ENCODE results near the gene PIK3CD. TPM values are rescaled to one million over a fixed set of nuclear protein-coding genes. Genes with fewer than 3 reads are reported as not detected.

The PIK3CD gene
- total and polyA plus RNA-seq, 4 donors: 1.8 to 11.3 (median 3.4) TPM

- Histone ChIP-seq H3K4me1 (ENCODE audit: control insufficient read depth in 4 of 4, insufficient read depth in 4 of 4, low read length in 3 of 4) (peaks cover 1 to 11% (median 9%) of the 10 kb centered on the region in 4 donors), H3K36me3 (ENCODE audit: control insufficient read depth in 4 of 4, insufficient read depth in 3 of 4, low read depth in 1 of 4, low read length in 3 of 4) (no peaks in the 10 kb centered on the region), H3K9ac (ENCODE audit: low read depth in 1 of 2, low read length in 2 of 2) (no peak overlapping the region), H3K9me3 (ENCODE audit: control insufficient read depth in 4 of 4, low read length in 3 of 4) (no peaks in the 10 kb centered on the region), H3K27me3 (ENCODE audit: control insufficient read depth in 4 of 4, insufficient read depth in 4 of 4, low read length in 3 of 4) (no peaks in the 10 kb centered on the region), H3K27ac (ENCODE audit: low read depth in 1 of 2, low read length in 2 of 2) (no peak overlapping the region), H3K4me3 (ENCODE audit: low read depth in 1 of 3, low read length in 3 of 3) (no peak overlapping the region)
- no peak for TF ChIP-seq NR2F2 (IDR thresholded peaks at IDR 0.05)
- TF ChIP-seq ZBTB33 (IDR thresholded peaks at IDR 0.05): no peak
- no peak for DNase-seq (ENCODE audit: low spot score)
- WGBS: 93% methylated on average over 2 of the region's 2 CpGs
Observed at GRCh38 chr1:9763914-9764313, 112.4 kb downstream of the PIK3CD start.

GRCh38 chr1:9764550-9764949 is 113.0 kb downstream of the PIK3CD start:
- 90% methylated on average over 3 of the region's 3 CpGs for WGBS
- Histone ChIP-seq H3K36me3 (ENCODE audit: control insufficient read depth in 4 of 4, insufficient read depth in 3 of 4, low read depth in 1 of 4, low read length in 3 of 4) (peaks cover 0 to 1% (median 0%) of the 10 kb centered on the region in 4 donors), H3K9me3 (ENCODE audit: control insufficient read depth in 4 of 4, low read length in 3 of 4) (no peaks in the 10 kb centered on the region), H3K9ac (ENCODE audit: low read depth in 1 of 2, low read length in 2 of 2) (no peak overlapping the region), H3K27ac (ENCODE audit: low read depth in 1 of 2, low read length in 2 of 2) (no peak overlapping the region), H3K27me3 (ENCODE audit: control insufficient read depth in 4 of 4, insufficient read depth in 4 of 4, low read length in 3 of 4) (no peaks in the 10 kb centered on the region), H3K4me3 (ENCODE audit: low read depth in 1 of 3, low read length in 3 of 3) (no peak overlapping the region), H3K4me1 (ENCODE audit: control insufficient read depth in 4 of 4, insufficient read depth in 4 of 4, low read length in 3 of 4) (peaks cover under 1 to 8% (median 7%) of the 10 kb centered on the region in 4 donors)
- DNase-seq (ENCODE audit: low spot score): no peak
- TF ChIP-seq HNF4G (IDR thresholded peaks at IDR 0.05): no peak
- no peak for TF ChIP-seq TAF1 (conservative IDR thresholded peaks at IDR 0.05)
- no peak for TF ChIP-seq YY1 (IDR thresholded peaks at IDR 0.05)
- TF ChIP-seq ZBTB33 (IDR thresholded peaks at IDR 0.05): no peak
- no peak for TF ChIP-seq EGR1 (IDR thresholded peaks at IDR 0.05; ENCODE audit: low read depth in 2 of 2)
- TF ChIP-seq MAX (IDR thresholded peaks at IDR 0.05): no peak
- TF ChIP-seq GABPA (IDR thresholded peaks at IDR 0.05 in 1 of 2, conservative IDR thresholded peaks at IDR 0.05 in 1 of 2): no peak
- no peak for TF ChIP-seq CTCF (IDR thresholded peaks at IDR 0.05; ENCODE audit: low read depth, low read length, missing input control)
- no peak for TF ChIP-seq REST (IDR thresholded peaks at IDR 0.05)
- TF ChIP-seq RAD21 (IDR thresholded peaks at IDR 0.05): no peak
- TF ChIP-seq ATF3 (IDR thresholded peaks at IDR 0.05): no peak

Measured in liver (tissue), 9 donors.